A549 treated with GW870086 at 1 μM for 4 hours (cell line): Measurements from ENCODE around the gene IL22RA1. TPM values are rescaled to one million over a fixed set of nuclear protein-coding genes. Genes with fewer than 3 reads are reported as not detected.

Experiments
- total RNA-seq: library from RNA; stranded (reverse); fragments of 200-300 nt; extraction: Qiagen RNA extraction; gene quantifications from 5 replicates; pipeline ENCODE4 v1.2.3, GENCODE V29; 2022; ENCODE audit warnings: low read depth

Gene IL22RA1, protein sequence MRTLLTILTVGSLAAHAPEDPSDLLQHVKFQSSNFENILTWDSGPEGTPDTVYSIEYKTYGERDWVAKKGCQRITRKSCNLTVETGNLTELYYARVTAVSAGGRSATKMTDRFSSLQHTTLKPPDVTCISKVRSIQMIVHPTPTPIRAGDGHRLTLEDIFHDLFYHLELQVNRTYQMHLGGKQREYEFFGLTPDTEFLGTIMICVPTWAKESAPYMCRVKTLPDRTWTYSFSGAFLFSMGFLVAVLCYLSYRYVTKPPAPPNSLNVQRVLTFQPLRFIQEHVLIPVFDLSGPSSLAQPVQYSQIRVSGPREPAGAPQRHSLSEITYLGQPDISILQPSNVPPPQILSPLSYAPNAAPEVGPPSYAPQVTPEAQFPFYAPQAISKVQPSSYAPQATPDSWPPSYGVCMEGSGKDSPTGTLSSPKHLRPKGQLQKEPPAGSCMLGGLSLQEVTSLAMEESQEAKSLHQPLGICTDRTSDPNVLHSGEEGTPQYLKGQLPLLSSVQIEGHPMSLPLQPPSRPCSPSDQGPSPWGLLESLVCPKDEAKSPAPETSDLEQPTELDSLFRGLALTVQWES
- 8.0 to 9.6 TPM (median 8.4 TPM) in 5 replicates for total RNA-seq

GRCh38 chr1:24142546-24143534, at the start of gene IL22RA1:
TSS of gene IL22RA1 (minus strand) at chr1:24143140. CDS start at chr1:24143082, 58 bp downstream.

DNA sequence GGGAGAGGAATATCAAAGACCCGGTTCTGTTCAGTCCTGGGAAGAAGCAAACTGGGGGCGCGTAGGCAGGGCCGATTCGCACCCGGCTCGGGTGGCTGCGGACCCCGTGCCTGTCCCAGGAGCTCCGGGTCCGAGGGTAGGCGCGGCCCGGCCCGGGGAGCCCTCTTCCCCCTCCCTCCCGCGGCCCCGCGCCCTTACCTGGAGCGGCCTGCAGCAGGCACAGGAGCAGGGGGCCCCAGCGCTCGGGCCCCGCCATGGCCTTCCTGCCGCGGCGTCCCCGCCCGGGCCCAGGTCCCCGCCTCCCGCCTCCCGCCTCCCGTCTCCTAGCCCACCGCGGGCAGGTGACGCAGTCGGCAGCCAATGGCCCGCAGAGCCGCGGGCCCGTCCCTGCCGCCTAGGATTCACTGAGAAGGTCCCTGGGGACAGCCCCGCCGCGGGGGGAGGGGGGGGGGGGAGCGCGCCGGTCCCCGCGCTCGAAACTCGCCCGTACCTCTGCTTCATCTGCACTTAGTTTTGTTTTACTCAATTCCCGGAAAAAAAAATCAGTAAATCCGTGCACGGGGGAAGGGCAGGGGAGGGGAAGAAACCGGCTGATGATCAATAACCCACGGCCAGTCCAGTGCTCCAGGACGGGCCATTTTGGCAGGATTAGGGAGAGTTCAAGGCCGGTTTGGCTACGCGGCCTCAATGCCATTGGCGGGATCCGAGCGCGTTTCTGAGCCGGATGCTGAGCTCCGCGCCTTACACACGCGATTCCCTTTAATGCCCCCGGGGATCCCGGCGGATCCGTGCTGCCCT, 44.3 kb upstream of the IL22RA1 start, which contains the start of gene IFNLR1:
TSS of gene IFNLR1 (minus strand) at position 297 of the 798 bp plus-strand sequence. CDS start at position 256, 41 bp downstream.

DNA sequence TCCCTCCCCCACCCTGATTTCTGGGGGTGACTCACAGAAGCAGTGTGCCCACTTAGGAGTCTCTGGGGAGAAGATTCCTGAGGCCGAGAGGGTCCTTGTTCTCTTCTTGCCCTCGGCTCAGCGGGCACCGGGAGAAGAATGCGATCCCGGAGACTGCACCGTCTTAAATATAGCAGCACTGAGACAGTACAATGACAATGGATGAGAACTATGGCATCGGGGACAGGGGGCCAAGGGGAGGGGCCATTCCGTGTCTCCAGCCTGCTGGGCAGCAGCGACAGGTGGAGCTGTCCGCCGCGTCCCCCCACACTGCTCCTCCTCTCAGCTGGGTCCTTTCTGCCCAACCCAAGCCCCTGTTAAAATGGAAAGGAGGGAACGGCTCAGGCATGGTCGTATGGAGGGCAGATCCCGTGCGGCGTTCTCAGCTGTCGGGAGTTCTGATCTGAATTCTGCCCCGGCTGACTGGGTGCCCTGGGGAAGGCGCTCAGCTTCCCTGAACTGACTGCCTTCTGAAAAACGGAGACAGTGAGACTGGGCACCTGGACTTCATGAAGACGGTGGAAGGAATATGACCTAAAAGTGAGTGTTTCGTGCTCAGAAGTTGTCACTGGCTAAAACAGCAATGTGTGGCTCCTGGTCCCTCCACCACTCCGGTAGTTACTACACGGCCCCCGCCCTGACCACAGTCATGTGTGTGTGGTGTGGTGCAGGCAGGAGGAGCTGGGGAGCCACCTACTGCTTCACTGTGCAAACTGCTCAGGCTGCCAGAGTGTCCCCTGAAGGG, 30.8 kb downstream of the IL22RA1 start, which contains the start of gene MYOM3:
TSS of gene MYOM3 (minus strand) at position 140 of the 784 bp plus-strand sequence. CDS start 3,499 bp downstream, outside the sequence.

Other genes starting within 250 kb of the IL22RA1 start
- 0.02 TPM in 1 of 5 replicates, not detected in the others for gene CNR2, start 229.8 kb downstream of the IL22RA1 start, total RNA-seq
- gene PNRC2, start 183.3 kb downstream of the IL22RA1 start, total RNA-seq: 28.1 to 41.7 TPM (median 32.4 TPM) in 5 replicates
- gene SRSF10, start 162.8 kb downstream of the IL22RA1 start, total RNA-seq: 73.2 to 91.3 TPM (median 88.1 TPM) in 5 replicates
- 5.8 to 7.1 TPM (median 6.7 TPM) in 5 replicates for gene MYOM3, start 31.0 kb downstream of the IL22RA1 start, total RNA-seq
- 0.99 to 1.6 TPM (median 1.2 TPM) in 5 replicates for gene IFNLR1, start 44.1 kb upstream of the IL22RA1 start, total RNA-seq
- 0.83 to 1.1 TPM (median 0.99 TPM) in 5 replicates for gene GRHL3, start 176.2 kb upstream of the IL22RA1 start, total RNA-seq